Omental fat pad (tissue), 4 donors: ENCODE measurements around the gene VPS39. TPM values are rescaled to one million over a fixed set of nuclear protein-coding genes. Genes with fewer than 3 reads are reported as not detected.

Experiments
- ATAC-seq: fragments of 150-250 bp; one replicate; pipeline ENCODE4 v1.9.1; 2016; ENCODE audit warnings: mild to moderate bottlenecking, moderate library complexity; ENCODE audit not compliant: low FRiP score
- DNase-seq: peaks from one replicate; pipeline ENCODE4 v3.0.0-alpha.2; 2019; ENCODE audit warnings: low spot score
- total RNA-seq, 4 donors: library from RNA; depleted of rRNA; stranded (reverse); fragments of >200 nt; gene quantifications; one replicate each; pipeline ENCODE4 v1.1.0, GENCODE V29; 2016
- TF ChIP-seq, protein P1 (sequence below), 3 donors: fragments of 450-650 bp; IDR thresholded peaks; one replicate each; pipeline ENCODE4 v1.5.1; 2016 to 2017; ENCODE audit warnings: antibody characterized with exemption in 3 of 3, mild to moderate bottlenecking in 3 of 3, moderate library complexity in 2 of 3

The VPS39 gene
- total RNA-seq, 4 donors from 2014 or later = 61.0 to 134 (median 73.8) TPM

DNA sequence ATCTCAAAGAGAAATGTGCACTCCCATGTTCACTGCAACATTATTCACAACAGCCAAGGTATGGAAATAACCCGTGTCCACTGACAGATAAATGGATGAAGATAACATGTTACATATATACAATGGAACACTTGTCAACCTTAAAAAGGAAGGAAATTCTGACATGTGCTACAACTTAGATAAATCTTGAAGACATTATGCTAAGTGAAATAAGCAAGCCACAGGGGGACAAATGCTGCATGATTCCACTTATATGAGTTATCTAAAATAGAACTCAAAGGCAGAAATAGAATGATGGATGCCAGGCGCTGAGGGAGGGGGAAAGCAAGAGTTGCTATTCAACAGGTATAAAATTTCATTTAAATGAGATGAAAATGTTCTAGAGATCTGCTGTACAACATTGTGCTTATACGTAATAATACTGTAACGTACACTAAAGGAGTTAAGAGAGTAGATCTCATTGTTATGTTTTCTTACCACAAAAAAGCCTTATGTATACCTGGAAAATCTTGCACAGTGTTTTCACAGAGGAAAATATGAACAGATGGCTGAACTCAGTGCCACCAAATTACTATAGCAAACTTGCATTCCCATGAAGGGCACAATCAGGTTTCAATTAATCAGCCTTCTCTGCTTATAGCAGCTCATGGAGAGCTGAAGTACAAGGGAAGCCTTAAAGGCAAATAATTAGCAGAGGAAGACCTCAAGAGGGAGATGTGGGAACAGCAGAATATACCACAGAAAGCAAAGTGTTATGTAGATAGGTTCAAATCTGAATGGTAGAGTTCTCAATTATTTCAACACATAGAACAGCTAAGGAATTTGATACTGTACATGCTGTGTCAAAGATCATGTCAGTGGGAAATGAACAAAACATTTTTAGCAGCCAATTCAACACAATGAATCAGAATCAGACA is 8.1 kb upstream of the VPS39 start:
- no peak for DNase-seq
- ATAC-seq = no peak
- TF ChIP-seq, protein P1, sequence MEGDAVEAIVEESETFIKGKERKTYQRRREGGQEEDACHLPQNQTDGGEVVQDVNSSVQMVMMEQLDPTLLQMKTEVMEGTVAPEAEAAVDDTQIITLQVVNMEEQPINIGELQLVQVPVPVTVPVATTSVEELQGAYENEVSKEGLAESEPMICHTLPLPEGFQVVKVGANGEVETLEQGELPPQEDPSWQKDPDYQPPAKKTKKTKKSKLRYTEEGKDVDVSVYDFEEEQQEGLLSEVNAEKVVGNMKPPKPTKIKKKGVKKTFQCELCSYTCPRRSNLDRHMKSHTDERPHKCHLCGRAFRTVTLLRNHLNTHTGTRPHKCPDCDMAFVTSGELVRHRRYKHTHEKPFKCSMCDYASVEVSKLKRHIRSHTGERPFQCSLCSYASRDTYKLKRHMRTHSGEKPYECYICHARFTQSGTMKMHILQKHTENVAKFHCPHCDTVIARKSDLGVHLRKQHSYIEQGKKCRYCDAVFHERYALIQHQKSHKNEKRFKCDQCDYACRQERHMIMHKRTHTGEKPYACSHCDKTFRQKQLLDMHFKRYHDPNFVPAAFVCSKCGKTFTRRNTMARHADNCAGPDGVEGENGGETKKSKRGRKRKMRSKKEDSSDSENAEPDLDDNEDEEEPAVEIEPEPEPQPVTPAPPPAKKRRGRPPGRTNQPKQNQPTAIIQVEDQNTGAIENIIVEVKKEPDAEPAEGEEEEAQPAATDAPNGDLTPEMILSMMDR (IDR thresholded peaks at IDR 0.05) = no peak

DNA sequence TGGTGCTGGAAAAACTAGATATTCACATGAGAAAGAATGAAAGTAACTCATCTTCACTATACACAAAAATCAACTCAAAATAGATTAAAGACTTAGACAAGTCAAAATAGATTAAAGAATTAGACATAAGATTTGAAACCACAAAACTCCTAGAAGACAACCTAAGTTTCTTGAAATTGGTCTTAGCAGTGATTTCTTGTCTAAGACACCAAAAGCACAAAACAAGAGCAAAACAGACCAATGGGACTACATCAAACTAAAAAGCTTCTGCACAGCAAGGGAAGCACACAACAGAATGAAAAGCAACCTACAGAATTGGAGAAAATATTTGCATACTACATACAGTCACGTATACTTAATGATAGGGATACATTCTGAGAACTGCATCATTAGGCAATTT is 6.5 kb upstream of the VPS39 start:
- ATAC-seq (no peak), DNase-seq (no peak)
- TF ChIP-seq, protein P1 (IDR thresholded peaks at IDR 0.05) = no peak

DNA sequence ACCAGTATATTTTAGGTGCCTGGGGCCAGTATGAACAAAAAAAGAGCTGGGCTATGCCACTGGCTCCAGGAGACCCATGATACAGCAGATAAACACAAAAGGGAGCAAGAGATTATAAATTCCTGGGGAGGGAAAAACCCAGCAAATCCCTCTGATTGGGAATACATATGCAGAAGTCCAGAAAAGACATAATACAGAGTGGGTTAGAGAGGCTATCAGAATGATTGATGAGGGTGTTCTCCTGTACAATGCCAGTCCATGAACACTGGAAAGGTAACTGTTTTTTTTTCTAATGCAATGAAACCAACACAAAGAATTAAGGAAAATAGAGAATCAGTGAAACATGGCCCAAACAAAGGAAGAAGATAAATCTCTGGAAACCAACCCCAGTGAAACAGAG is 5.4 kb upstream of the VPS39 start:
- TF ChIP-seq, protein P1 (IDR thresholded peaks at IDR 0.05) = no peak
- no peak for DNase-seq
- no peak for ATAC-seq

DNA sequence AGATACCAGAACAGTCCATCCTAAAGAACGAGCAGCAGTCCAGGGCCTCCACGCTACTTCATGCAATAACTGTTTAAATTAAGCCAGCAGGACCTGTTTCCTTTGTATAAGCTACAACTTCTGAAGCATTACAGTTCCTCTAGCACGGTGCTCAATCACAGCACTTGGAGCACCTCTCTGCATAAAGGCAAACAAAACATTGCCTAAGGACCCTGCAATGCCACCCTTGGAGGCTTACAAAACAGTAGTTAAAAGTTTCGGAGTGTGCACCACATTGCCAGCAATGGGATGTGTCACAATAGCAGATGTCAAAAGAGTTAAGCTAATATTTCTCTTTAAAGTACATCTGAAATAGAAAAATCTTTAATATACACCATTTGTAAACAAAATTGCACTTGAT is 2.6 kb upstream of the VPS39 start:
- TF ChIP-seq, protein P1 (IDR thresholded peaks at IDR 0.05) = no peak
- DNase-seq = no peak
- no peak for ATAC-seq

DNA sequence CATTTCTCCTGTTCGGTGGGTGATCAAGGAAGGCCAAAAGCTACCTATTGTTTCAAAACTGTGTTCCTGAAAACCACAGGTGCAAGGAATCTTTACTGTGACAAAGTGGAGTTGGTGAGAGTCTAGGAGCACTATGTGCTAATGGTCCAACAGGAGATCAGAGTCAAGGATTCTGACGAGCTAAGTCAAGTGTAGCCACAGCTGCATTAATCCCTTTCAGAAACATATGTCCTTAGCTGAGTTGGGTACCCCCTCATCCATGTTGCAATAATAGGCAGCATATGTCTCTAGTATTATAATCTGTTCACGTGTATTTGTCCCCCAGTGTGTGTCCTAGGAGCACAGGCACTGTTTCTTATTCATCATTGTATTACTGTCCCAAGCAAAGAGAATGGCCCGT is 1.7 kb downstream of the VPS39 start:
- ATAC-seq (no peak), DNase-seq (no peak)
- TF ChIP-seq, protein P1 (IDR thresholded peaks at IDR 0.05) = no peak

DNA sequence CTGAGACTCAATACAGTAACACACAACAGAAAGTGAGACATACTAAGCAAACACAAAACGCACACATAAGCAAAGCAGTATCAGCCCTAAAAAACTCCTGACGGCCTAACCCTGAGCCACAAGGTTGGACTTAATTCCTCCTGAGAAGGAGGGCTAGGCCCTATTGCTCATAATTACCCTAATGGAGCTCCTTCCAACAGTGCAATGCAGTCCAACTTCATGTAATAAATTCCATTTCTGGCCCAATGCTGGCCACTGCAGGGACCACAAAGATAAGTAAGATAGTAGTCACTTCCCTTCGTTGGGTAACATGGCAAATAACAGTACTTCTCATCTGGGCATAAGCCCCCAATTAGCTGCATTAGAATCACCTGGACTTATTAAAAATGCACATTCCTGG is 4.2 kb downstream of the VPS39 start:
- DNase-seq (no peak), ATAC-seq (no peak)

More for the DNA sequence above, 4.2 kb downstream of the VPS39 start:
- TF ChIP-seq, protein P1 (IDR thresholded peaks at IDR 0.05) = no peak
